CD4-positive, CD25-positive, alpha-beta regulatory T cell (primary cell): ENCODE data around the gene DNAL1. TPM values are rescaled to one million over a fixed set of nuclear protein-coding genes. Genes with fewer than 3 reads are reported as not detected.
A peak's percentile ranks its signal among the peaks of the same experiment; 100 is the strongest.

Source experiments
- ATAC-seq, 2 donors: fragments of 150-1000 bp; cut with Tn5 transposase; one replicate each; pipeline ENCODE4 v1.10.0; 2021; ENCODE audit warnings: low read depth in 2 of 2, moderate number of reproducible peaks in 2 of 2, moderate library complexity in 1 of 2
- DNase-seq, 3 donors: peaks; one replicate each; pipeline versions ENCODE4 v3.0.0 to v3.0.0-alpha.2; 2012 to 2022; ENCODE audit warnings: mixed read lengths in 1 of 3
- H3K27ac ChIP-seq: one replicate; pipeline ENCODE4 v1.7.0; 2013; ENCODE audit warnings: mild to moderate bottlenecking, low read length; ENCODE audit not compliant: insufficient read depth, poor library complexity, severe bottlenecking
- H3K27me3 ChIP-seq: one replicate; pipeline ENCODE4 v1.7.0; 2013; ENCODE audit warnings: low read length; ENCODE audit not compliant: control insufficient read depth, insufficient read depth
- H3K36me3 ChIP-seq: one replicate; pipeline ENCODE4 v1.7.0; 2013; ENCODE audit warnings: mild to moderate bottlenecking, low read length, moderate library complexity; ENCODE audit not compliant: control insufficient read depth, insufficient read depth
- H3K4me1 ChIP-seq: 2 replicates; pipeline ENCODE4 v1.7.0; 2013; ENCODE audit warnings: mild to moderate bottlenecking, low read length; ENCODE audit not compliant: insufficient read depth, control insufficient read depth, poor library complexity, severe bottlenecking
- H3K4me3 ChIP-seq: one replicate; pipeline ENCODE4 v1.7.0; 2013; ENCODE audit warnings: low read depth, mild to moderate bottlenecking, low read length, moderate library complexity
- H3K9me3 ChIP-seq, 2 experiments: 1 replicate in 1 of 2; 2 replicates in 1 of 2; pipeline ENCODE4 v1.7.0; 2013; ENCODE audit warnings: low read length in 2 of 2, mild to moderate bottlenecking in 1 of 2, moderate library complexity in 1 of 2; ENCODE audit not compliant: control insufficient read depth in 2 of 2
- H3K27ac Mint-ChIP-seq, 3 donors: one replicate each; pipeline ENCODE4 v1.8.0; 2020 to 2022; ENCODE audit warnings: mild to moderate bottlenecking in 3 of 3, mixed read lengths in 3 of 3, moderate library complexity in 2 of 3
- H3K27me3 Mint-ChIP-seq: one replicate; pipeline ENCODE4 v1.8.0; 2022; ENCODE audit warnings: mild to moderate bottlenecking, mixed read lengths
- H3K36me3 Mint-ChIP-seq: one replicate; pipeline ENCODE4 v1.8.0; 2020; ENCODE audit warnings: mixed read lengths
- H3K4me1 Mint-ChIP-seq, 4 donors: one replicate each; pipeline ENCODE4 v1.8.0; 2020 to 2022; ENCODE audit warnings: mixed read lengths in 4 of 4, mild to moderate bottlenecking in 1 of 4
- H3K4me3 Mint-ChIP-seq, 4 donors: one replicate each; pipeline ENCODE4 v1.8.0; 2020 to 2022; ENCODE audit warnings: mild to moderate bottlenecking in 4 of 4, mixed read lengths in 4 of 4, moderate library complexity in 3 of 4
- H3K9me3 Mint-ChIP-seq, 7 donors: one replicate each; pipeline ENCODE4 v1.8.0; 2020 to 2022; ENCODE audit warnings: mixed read lengths in 7 of 7, mild to moderate bottlenecking in 3 of 7, moderate library complexity in 2 of 7
- polyA plus RNA-seq, 4 donors: library from polyadenylated mRNA; unstranded; fragments of 300-500 nt; fragmentation: Illumina TruSeq; gene quantifications; one replicate each; pipeline ENCODE4 v1.2.3, GENCODE V29; 2021
- total RNA-seq: library from RNA; stranded (reverse); gene quantifications from one replicate; pipeline ENCODE4 v1.2.3, GENCODE V29; 2022

Gene DNAL1
- total and polyA plus RNA-seq, 5 donors from 2014 or later: 3.4 to 5.0 (median 3.8) TPM

DNA sequence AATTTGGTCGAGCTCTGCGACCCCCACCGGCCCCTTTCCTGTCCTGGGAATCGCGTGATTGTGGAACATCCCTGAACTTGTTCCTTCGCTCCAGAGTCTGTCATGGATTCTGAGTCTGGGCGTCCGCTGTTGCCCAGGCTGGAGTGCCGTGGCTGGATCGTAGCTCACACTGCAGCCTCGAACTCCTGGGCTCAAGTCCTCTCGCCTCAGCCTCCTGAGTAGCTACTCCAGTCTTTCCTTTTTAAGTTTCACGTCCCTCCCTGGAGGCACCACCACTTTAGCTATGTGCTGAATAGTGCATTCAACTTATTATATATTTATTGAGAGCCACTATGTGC is 31.8 kb upstream of the DNAL1 start:
- no peak for ATAC-seq

DNA sequence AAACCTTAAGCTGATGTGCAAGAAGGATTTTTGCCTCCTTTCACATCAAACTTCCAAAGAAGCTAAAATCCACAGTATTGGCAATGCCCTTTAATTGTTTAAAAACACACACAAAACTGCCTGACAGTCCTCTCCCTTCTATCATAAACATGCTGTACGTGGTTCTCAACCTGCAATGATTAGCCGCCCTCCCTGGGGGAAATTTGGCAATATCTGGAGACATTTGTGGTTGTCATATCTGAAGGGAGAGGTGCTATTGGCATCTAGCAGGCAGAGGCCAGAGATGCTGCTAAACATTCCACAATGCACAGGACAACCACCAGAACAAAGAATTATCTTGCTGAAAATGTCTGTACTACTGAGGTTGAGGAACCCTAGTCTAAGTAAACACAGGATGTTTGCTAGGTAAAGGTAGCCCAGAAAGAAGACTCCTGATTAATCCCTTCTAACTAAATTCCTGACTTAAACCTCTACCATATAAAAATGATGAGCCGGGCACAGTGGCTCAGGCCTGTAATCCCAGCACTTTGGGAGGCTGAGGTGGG is 31.3 kb upstream of the DNAL1 start:
- H3K36me3 ChIP-seq: no peaks in the 10 kb centered on the region
- no peaks in the 10 kb centered on the region for H3K27me3 ChIP-seq
- Mint-ChIP-seq H3K27me3 (peaks cover 6% of the 10 kb centered on the region), H3K27ac (peak overlapping the region in 1 of 3 donors; percentile 77), H3K9me3 (peaks cover 0 to under 1% (median 0%) of the 10 kb centered on the region in 7 donors), H3K4me3 (peak overlapping the region; percentile 86 to 93 (median 88)), H3K4me1 (peaks cover 0 to 10% (median under 1%) of the 10 kb centered on the region in 4 donors), H3K36me3 (no peaks in the 10 kb centered on the region)
- no peaks in the 10 kb centered on the region for H3K4me1 ChIP-seq
- no peaks in the 10 kb centered on the region for H3K9me3 ChIP-seq
- peak overlapping the region; percentile 58 for H3K4me3 ChIP-seq
- no peak for ATAC-seq
- H3K27ac ChIP-seq: no peak overlapping the region
- DNase-seq: no peak

More for the DNA sequence above, 31.8 kb upstream of the DNAL1 start:
- no peak for DNase-seq
- no peak overlapping the region for H3K27ac ChIP-seq
- H3K27me3 ChIP-seq: no peaks in the 10 kb centered on the region
- no peaks in the 10 kb centered on the region for H3K4me1 ChIP-seq
- Mint-ChIP-seq H3K4me3 (peak overlapping the region; percentile 86 to 93 (median 88)), H3K36me3 (no peaks in the 10 kb centered on the region), H3K27ac (peak overlapping the region in 2 of 3 donors; percentile 46 to 77), H3K9me3 (peaks cover 0 to 2% (median 0%) of the 10 kb centered on the region in 7 donors), H3K4me1 (peaks cover 0 to 10% (median under 1%) of the 10 kb centered on the region in 4 donors), H3K27me3 (peaks cover 6% of the 10 kb centered on the region)
- H3K9me3 ChIP-seq: no peaks in the 10 kb centered on the region
- peak overlapping the region; percentile 58 for H3K4me3 ChIP-seq
- H3K36me3 ChIP-seq: no peaks in the 10 kb centered on the region

DNA sequence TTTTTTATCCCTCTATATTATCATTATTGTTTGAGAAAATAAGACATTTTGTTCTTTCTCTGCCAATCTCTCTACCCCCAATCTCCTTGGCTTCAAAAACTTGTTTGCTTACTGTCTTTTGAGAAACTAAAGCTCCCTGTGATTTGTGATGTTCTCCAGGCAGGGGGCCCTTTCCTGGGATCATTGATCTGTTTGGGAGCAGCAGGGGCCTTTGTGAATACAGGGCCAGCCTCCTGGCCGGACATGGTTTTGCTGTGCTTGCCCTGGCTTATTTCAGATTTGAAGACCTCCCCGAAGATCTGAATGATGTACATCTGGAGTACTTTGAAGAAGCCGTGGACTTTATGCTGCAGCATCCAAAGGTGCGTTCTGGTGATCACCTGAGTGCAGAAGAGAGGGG is 28.0 kb upstream of the DNAL1 start:
- no peaks in the 10 kb centered on the region for H3K9me3 ChIP-seq
- H3K27ac Mint-ChIP-seq: no peak overlapping the region
- H3K36me3 Mint-ChIP-seq: no peaks in the 10 kb centered on the region
- no peaks in the 10 kb centered on the region for H3K9me3 Mint-ChIP-seq
- DNase-seq: no peak
- H3K4me3 ChIP-seq: no peak overlapping the region
- peaks cover 0 to 10% (median under 1%) of the 10 kb centered on the region in 4 donors for H3K4me1 Mint-ChIP-seq
- ATAC-seq: no peak
- H3K27ac ChIP-seq: no peak overlapping the region
- H3K27me3 ChIP-seq: no peaks in the 10 kb centered on the region
- no peaks in the 10 kb centered on the region for H3K27me3 Mint-ChIP-seq
- no peaks in the 10 kb centered on the region for H3K4me1 ChIP-seq
- no peaks in the 10 kb centered on the region for H3K36me3 ChIP-seq
- peak overlapping the region in 1 of 4 donors; percentile 74 for H3K4me3 Mint-ChIP-seq

DNA sequence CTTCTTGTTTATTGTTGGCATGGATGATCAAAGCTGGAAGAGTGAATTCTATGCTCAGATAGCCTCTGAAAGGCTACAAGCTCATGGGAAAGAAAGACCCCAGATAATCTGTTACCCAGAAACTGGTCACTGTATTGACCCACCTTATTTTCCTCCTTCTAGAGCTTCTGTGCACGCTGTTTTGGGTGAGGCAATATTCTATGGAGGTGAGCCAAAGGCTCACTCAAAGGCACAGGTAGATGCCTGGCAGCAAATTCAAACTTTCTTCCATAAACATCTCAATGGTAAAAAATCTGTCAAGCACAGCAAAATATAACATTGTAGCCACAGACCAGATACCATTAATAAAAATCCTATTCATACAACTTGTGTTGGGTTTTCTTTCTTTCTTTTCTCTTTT is 25.3 kb upstream of the DNAL1 start:
- Histone ChIP-seq H3K4me1 (no peaks in the 10 kb centered on the region), H3K27ac (no peak overlapping the region), H3K4me3 (no peak overlapping the region), H3K36me3 (no peaks in the 10 kb centered on the region), H3K27me3 (no peaks in the 10 kb centered on the region), H3K9me3 (no peaks in the 10 kb centered on the region)
- no peaks in the 10 kb centered on the region for H3K36me3 Mint-ChIP-seq
- H3K9me3 Mint-ChIP-seq: peaks cover 0 to 2% (median 0%) of the 10 kb centered on the region in 7 donors
- no peak overlapping the region for H3K27ac Mint-ChIP-seq
- no peak for ATAC-seq
- no peaks in the 10 kb centered on the region for H3K27me3 Mint-ChIP-seq
- DNase-seq: no peak
- H3K4me1 Mint-ChIP-seq: no peaks in the 10 kb centered on the region
- no peak overlapping the region for H3K4me3 Mint-ChIP-seq

DNA sequence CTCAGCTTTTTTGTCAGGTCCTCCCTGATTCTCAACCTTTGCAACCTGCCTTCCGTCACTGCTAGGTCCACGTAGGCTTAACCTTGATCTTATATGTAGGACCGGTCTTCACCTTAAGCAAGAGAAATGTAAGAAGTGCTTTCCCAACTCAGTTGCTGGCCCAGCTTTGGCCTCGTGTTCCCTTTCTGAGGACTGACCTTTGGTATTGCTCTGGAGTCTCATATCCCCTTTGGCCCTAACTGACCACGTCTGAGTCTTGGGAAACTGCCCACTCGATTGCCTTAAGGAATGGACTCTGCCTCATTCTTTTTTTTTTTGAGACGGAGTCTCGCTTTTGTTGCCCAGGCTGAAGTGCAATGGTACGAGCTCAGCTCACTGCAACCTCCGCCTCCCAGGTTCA is 24.5 kb upstream of the DNAL1 start:
- no peaks in the 10 kb centered on the region for H3K4me1 Mint-ChIP-seq
- no peak overlapping the region for H3K4me3 Mint-ChIP-seq
- no peak for ATAC-seq

DNA sequence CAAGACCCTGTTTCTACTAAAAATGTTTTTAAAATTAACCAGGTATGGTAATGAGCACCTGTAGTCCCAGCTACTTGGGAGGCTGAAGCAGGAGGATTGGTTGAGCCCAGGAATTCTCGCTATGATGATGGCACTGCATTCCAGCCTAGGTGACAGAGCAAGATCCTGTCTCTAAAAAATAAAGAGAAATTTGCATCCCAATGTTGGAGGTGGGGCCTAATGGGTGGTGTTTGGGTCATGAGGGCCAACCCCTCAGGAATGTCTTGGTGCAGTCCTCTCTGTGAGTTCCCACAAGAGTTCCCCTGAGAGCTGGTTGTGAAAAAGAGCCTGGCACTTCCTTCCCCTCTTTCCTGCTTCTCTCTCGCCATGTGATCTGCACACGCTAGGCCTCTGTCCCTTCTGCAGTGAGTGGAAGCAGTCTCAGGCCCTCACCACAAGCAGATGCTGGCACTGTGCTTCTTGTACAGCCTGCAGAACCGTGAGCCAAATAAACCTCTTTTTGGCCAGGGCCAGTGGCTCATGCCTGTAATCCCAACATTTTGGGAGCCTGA is 21.2 kb upstream of the DNAL1 start:
- DNase-seq (no peak), ATAC-seq (no peak)
- no peaks in the 10 kb centered on the region for H3K4me1 Mint-ChIP-seq
- Histone ChIP-seq H3K27me3 (no peaks in the 10 kb centered on the region), H3K9me3 (no peaks in the 10 kb centered on the region), H3K4me3 (no peak overlapping the region), H3K27ac (no peak overlapping the region), H3K4me1 (no peaks in the 10 kb centered on the region), H3K36me3 (no peaks in the 10 kb centered on the region)
- peaks cover 0 to 2% (median 0%) of the 10 kb centered on the region in 7 donors for H3K9me3 Mint-ChIP-seq
- H3K27me3 Mint-ChIP-seq: no peaks in the 10 kb centered on the region
- no peaks in the 10 kb centered on the region for H3K36me3 Mint-ChIP-seq
- no peak overlapping the region for H3K4me3 Mint-ChIP-seq
- H3K27ac Mint-ChIP-seq: no peak overlapping the region

More for the DNA sequence above, 24.5 kb upstream of the DNAL1 start:
- Histone ChIP-seq H3K9me3 (no peaks in the 10 kb centered on the region), H3K27ac (no peak overlapping the region), H3K4me1 (no peaks in the 10 kb centered on the region), H3K27me3 (no peaks in the 10 kb centered on the region), H3K36me3 (no peaks in the 10 kb centered on the region), H3K4me3 (no peak overlapping the region)
- DNase-seq: no peak
- Mint-ChIP-seq H3K36me3 (no peaks in the 10 kb centered on the region), H3K9me3 (peaks cover 0 to 2% (median 0%) of the 10 kb centered on the region in 7 donors), H3K27me3 (no peaks in the 10 kb centered on the region), H3K27ac (no peak overlapping the region)

DNA sequence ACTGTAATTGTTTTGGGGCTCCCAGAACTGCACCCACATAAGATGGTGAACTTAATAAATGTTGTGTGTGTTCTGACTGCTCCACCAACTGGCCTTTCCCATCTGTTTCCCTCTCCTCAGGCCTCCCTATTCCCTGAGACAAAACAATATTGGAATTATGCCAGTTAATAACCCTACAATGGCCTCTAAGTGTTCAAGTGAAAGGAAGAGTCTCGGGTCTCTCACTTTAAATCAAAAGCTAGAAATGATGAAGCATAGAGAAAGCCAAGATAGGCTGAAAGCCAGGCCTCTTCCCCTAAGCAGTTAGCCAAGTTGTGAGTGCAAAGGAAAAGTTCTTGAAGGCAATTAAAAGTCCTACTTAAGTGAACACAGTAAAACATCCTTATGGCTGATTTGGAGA is 19.1 kb upstream of the DNAL1 start:
- no peak overlapping the region for H3K27ac Mint-ChIP-seq
- ATAC-seq (no peak), DNase-seq (no peak)
- H3K36me3 Mint-ChIP-seq: no peaks in the 10 kb centered on the region
- H3K36me3 ChIP-seq: no peaks in the 10 kb centered on the region
- no peak overlapping the region for H3K4me3 ChIP-seq
- no peaks in the 10 kb centered on the region for H3K4me1 Mint-ChIP-seq
- H3K27me3 Mint-ChIP-seq: peaks cover 6% of the 10 kb centered on the region
- peaks cover 0 to 2% (median 0%) of the 10 kb centered on the region in 7 donors for H3K9me3 Mint-ChIP-seq
- no peak overlapping the region for H3K27ac ChIP-seq
- no peaks in the 10 kb centered on the region for H3K27me3 ChIP-seq
- no peaks in the 10 kb centered on the region for H3K4me1 ChIP-seq
- no peaks in the 10 kb centered on the region for H3K9me3 ChIP-seq
- no peak overlapping the region for H3K4me3 Mint-ChIP-seq

DNA sequence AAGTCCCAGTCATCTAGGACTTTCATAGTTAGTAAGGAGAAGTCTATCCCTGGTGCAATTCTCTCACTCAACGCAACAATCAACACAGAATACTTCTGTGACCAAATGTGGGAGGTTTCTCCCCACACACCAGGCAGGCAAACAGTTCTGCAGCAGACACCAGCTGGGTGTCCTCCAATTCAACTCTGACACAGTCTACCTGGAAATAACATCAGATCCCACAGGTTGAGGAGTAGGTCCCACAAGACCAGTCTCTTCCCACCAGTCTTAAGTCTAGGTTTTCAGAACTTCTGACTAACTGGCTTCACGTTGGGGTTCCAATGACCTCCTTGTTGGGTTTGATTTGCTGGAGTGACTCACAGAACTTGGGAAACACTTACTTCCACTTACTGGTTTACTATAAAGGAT is 17.6 kb upstream of the DNAL1 start:
- DNase-seq (no peak), ATAC-seq (no peak)
- H3K4me1 Mint-ChIP-seq: no peaks in the 10 kb centered on the region
- no peaks in the 10 kb centered on the region for H3K36me3 Mint-ChIP-seq
- H3K27ac Mint-ChIP-seq: no peak overlapping the region
- Histone ChIP-seq H3K4me1 (no peaks in the 10 kb centered on the region), H3K9me3 (no peaks in the 10 kb centered on the region), H3K27me3 (no peaks in the 10 kb centered on the region), H3K4me3 (no peak overlapping the region), H3K27ac (no peak overlapping the region), H3K36me3 (no peaks in the 10 kb centered on the region)
- peaks cover 17% of the 10 kb centered on the region for H3K27me3 Mint-ChIP-seq
- H3K9me3 Mint-ChIP-seq: peaks cover 0 to 2% (median 0%) of the 10 kb centered on the region in 7 donors
- H3K4me3 Mint-ChIP-seq: no peak overlapping the region
